Measurements from ENCODE around the gene CSF3R.
"Not testable (repeated sequence)": the region's sequence is repeated elsewhere in the genome, so short reads cannot be mapped to it uniquely, and the experiment has no call there.

DNA sequence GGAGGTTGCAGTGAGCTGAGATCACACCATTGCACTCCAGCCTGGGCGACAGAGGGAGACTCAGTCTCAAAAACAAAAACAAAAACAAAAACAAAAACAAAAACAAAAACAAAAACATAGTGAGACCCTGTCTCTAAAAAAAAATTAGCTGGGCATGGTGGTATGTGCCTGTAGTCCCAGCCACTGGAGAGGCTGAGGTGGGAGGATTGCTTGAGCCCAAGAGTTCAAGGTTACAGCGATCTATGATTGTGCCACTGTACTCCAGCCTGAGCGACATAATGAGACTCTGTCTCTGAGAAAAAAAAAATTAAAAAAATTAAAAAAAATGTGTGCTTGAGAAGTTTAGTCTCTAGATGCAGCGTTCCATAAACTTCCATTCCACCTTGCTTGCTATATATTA lies 19.2 kb upstream of the CSF3R start:
- TF ChIP-seq, protein P1, sequence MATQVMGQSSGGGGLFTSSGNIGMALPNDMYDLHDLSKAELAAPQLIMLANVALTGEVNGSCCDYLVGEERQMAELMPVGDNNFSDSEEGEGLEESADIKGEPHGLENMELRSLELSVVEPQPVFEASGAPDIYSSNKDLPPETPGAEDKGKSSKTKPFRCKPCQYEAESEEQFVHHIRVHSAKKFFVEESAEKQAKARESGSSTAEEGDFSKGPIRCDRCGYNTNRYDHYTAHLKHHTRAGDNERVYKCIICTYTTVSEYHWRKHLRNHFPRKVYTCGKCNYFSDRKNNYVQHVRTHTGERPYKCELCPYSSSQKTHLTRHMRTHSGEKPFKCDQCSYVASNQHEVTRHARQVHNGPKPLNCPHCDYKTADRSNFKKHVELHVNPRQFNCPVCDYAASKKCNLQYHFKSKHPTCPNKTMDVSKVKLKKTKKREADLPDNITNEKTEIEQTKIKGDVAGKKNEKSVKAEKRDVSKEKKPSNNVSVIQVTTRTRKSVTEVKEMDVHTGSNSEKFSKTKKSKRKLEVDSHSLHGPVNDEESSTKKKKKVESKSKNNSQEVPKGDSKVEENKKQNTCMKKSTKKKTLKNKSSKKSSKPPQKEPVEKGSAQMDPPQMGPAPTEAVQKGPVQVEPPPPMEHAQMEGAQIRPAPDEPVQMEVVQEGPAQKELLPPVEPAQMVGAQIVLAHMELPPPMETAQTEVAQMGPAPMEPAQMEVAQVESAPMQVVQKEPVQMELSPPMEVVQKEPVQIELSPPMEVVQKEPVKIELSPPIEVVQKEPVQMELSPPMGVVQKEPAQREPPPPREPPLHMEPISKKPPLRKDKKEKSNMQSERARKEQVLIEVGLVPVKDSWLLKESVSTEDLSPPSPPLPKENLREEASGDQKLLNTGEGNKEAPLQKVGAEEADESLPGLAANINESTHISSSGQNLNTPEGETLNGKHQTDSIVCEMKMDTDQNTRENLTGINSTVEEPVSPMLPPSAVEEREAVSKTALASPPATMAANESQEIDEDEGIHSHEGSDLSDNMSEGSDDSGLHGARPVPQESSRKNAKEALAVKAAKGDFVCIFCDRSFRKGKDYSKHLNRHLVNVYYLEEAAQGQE (IDR thresholded peaks at IDR 0.05; ENCODE audit: unreplicated experiment), result not testable (repeated sequence)
- TF ChIP-seq, protein P2, sequence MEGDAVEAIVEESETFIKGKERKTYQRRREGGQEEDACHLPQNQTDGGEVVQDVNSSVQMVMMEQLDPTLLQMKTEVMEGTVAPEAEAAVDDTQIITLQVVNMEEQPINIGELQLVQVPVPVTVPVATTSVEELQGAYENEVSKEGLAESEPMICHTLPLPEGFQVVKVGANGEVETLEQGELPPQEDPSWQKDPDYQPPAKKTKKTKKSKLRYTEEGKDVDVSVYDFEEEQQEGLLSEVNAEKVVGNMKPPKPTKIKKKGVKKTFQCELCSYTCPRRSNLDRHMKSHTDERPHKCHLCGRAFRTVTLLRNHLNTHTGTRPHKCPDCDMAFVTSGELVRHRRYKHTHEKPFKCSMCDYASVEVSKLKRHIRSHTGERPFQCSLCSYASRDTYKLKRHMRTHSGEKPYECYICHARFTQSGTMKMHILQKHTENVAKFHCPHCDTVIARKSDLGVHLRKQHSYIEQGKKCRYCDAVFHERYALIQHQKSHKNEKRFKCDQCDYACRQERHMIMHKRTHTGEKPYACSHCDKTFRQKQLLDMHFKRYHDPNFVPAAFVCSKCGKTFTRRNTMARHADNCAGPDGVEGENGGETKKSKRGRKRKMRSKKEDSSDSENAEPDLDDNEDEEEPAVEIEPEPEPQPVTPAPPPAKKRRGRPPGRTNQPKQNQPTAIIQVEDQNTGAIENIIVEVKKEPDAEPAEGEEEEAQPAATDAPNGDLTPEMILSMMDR (conservative IDR thresholded peaks at IDR 0.05; ENCODE audit: low read depth in 2 of 2), result not testable (repeated sequence)
- TF ChIP-seq POLR2AphosphoS5 (IDR thresholded peaks at IDR 0.05; ENCODE audit: low read depth); ZNF114 (CRISPR knock-in tag; IDR thresholded peaks at IDR 0.05): not testable (repeated sequence)
